Activated naive CD4-positive, alpha-beta T cell treated with anti-CD3 and anti-CD28 coated beads for 36 hours (primary cell): ENCODE measurements around the gene PYGB. TPM values are rescaled to one million over a fixed set of nuclear protein-coding genes. Genes with fewer than 3 reads are reported as not detected.
"Not testable (repeated sequence)": the region's sequence is repeated elsewhere in the genome, so short reads cannot be mapped to it uniquely, and the experiment has no call there.

Experiments used
- CTCF ChIA-PET: fragments of 350-600 bp; sonication (Branson Sonifier 250); formaldehyde crosslinking; loops from one replicate; lab custom pipeline; 2021; ENCODE audit warnings: antibody characterized with exemption; lab: Charles Lee
- DNase-seq: peaks from one replicate; pipeline ENCODE4 v3.0.0-alpha.2; 2020
- H3K27ac Mint-ChIP-seq: one replicate; pipeline ENCODE4 v1.8.0; 2021; ENCODE audit warnings: mild to moderate bottlenecking, mixed read lengths
- H3K27me3 Mint-ChIP-seq: one replicate; pipeline ENCODE4 v1.8.0; 2021; ENCODE audit warnings: low read depth, mixed read lengths
- H3K36me3 Mint-ChIP-seq: one replicate; pipeline ENCODE4 v1.8.0; 2021; ENCODE audit warnings: low read depth, mixed read lengths
- H3K4me1 Mint-ChIP-seq: one replicate; pipeline ENCODE4 v1.8.0; 2021; ENCODE audit warnings: low read depth, mixed read lengths
- H3K4me3 Mint-ChIP-seq: one replicate; pipeline ENCODE4 v1.8.0; 2021; ENCODE audit warnings: mild to moderate bottlenecking, moderate library complexity, mixed read lengths
- H3K9me3 Mint-ChIP-seq: one replicate; pipeline ENCODE4 v1.8.0; 2021; ENCODE audit warnings: mixed read lengths
- intact Hi-C: fragments of 100-400 bp; cut with micrococcal nuclease; formaldehyde crosslinking; loops from one replicate; pipeline ENCODE4 v1.15.1; 2023
- total RNA-seq, 2 experiments: library from RNA; stranded (reverse); gene quantifications; one replicate each; pipeline ENCODE4 v1.2.3, GENCODE V29; 2021

Gene PYGB
- total RNA-seq, 2 experiments from 2014 or later, result 19.6 to 20.0 TPM

GRCh38 chr20:25239387-25240370, 8.2 kb upstream of the PYGB start:
- Mint-ChIP-seq H3K27me3 (peaks cover 14% of the 10 kb centered on the region), H3K36me3 (no peaks in the 10 kb centered on the region), H3K4me1 (peaks cover 25% of the 10 kb centered on the region), H3K27ac (peak overlapping the region; percentile 11), H3K9me3 (peaks cover 6% of the 10 kb centered on the region), H3K4me3 (no peak overlapping the region)
- CTCF ChIA-PET, result no interaction called here
- no peak for DNase-seq
- intact Hi-C loops, result loop anchor here (2.0 to 10.0 kb wide), 4 partner anchors 149 to 1875 kb away; partner anchors contain the start of genes CST7 and GZF1

GRCh38 chr20:25240851-25241658, 6.8 kb upstream of the PYGB start:
- DNase-seq, intact Hi-C loops, H3K27ac Mint-ChIP-seq, H3K36me3 Mint-ChIP-seq, CTCF ChIA-PET, H3K4me3 Mint-ChIP-seq, H3K9me3 Mint-ChIP-seq: not testable (repeated sequence)
- H3K4me1 Mint-ChIP-seq, result peaks cover 30% of the 10 kb centered on the region
- peaks cover 12% of the 10 kb centered on the region for H3K27me3 Mint-ChIP-seq

GRCh38 chr20:25241659-25241955, 6.3 kb upstream of the PYGB start:
- DNase-seq, H3K9me3 Mint-ChIP-seq, intact Hi-C loops, H3K36me3 Mint-ChIP-seq, H3K27ac Mint-ChIP-seq, H3K4me3 Mint-ChIP-seq: not testable (repeated sequence)
- CTCF ChIA-PET, result interaction anchor here (0.6 kb wide), 1 partner anchor 19 kb away, joined by 3 read pairs; no protein-coding TSS in a partner anchor
- Mint-ChIP-seq H3K27me3 (peaks cover 12% of the 10 kb centered on the region), H3K4me1 (peaks cover 35% of the 10 kb centered on the region)

GRCh38 chr20:25242231-25242630, 5.7 kb upstream of the PYGB start:
- CTCF ChIA-PET, result interaction anchor here (0.6 to 0.7 kb wide), 2 partner anchors 19 to 40 kb away, joined by 3 read pairs; no protein-coding TSS in a partner anchor
- Mint-ChIP-seq H3K4me3 (no peak overlapping the region), H3K9me3 (peaks cover 6% of the 10 kb centered on the region), H3K27me3 (peaks cover 13% of the 10 kb centered on the region), H3K27ac (peak overlapping the region; percentile 30), H3K36me3 (no peaks in the 10 kb centered on the region), H3K4me1 (peaks cover 37% of the 10 kb centered on the region)
- intact Hi-C loops, result no loop called here
- no peak for DNase-seq

- DNase-seq, result no peak
- H3K36me3 Mint-ChIP-seq, result no peaks in the 10 kb centered on the region
- H3K9me3 Mint-ChIP-seq, result peaks cover 6% of the 10 kb centered on the region
- peaks cover 27% of the 10 kb centered on the region for H3K4me1 Mint-ChIP-seq
- no peak overlapping the region for H3K4me3 Mint-ChIP-seq
- intact Hi-C loops, result no loop called here
- peaks cover 13% of the 10 kb centered on the region for H3K27me3 Mint-ChIP-seq
- CTCF ChIA-PET, result no interaction called here
- no peak overlapping the region for H3K27ac Mint-ChIP-seq
These were observed 4.4 kb upstream of the PYGB start for GRCh38 chr20:25243416-25243979.

- no peak overlapping the region for H3K27ac Mint-ChIP-seq
- H3K4me1 Mint-ChIP-seq, result peaks cover 32% of the 10 kb centered on the region
- H3K27me3 Mint-ChIP-seq, result peaks cover 13% of the 10 kb centered on the region
- CTCF ChIA-PET, result interaction anchor here (0.6 to 1.4 kb wide), 2 partner anchors 13 to 251 kb away, joined by 3 read pairs; no protein-coding TSS in a partner anchor
- no peak for DNase-seq
- no peak overlapping the region for H3K4me3 Mint-ChIP-seq
- intact Hi-C loops, result loop anchor here (5.0 kb wide), 3 partner anchors 52 to 452 kb away; partner anchors contain the start of genes GINS1 and ZNF337
- H3K9me3 Mint-ChIP-seq, result peaks cover 6% of the 10 kb centered on the region
- peaks cover 1% of the 10 kb centered on the region for H3K36me3 Mint-ChIP-seq
These were observed 2.9 kb upstream of the PYGB start for GRCh38 chr20:25244976-25245375.

DNA sequence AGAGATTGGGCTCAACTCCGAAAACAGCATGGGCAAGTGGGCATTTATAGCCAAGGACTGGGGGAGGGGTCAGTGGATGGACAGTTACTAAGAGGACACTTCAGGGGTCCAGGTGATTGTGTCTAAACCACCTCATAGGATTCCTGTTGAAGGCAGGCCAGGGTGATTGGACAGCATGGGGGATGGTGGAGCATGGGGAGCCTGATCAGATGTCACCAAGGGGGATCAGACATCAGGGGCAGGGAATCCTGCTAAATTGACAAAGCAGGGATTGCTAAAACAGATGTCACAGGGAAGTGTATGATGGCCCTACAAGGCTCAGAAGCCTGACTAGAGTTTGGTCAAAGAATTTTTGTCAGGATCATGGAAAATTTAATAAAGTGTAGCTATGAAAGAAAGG, 2.4 kb upstream of the PYGB start:
- Mint-ChIP-seq H3K27me3 (peaks cover 13% of the 10 kb centered on the region), H3K36me3 (peaks cover 1% of the 10 kb centered on the region), H3K4me3 (no peak overlapping the region), H3K4me1 (peaks cover 37% of the 10 kb centered on the region), H3K27ac (no peak overlapping the region), H3K9me3 (peaks cover 6% of the 10 kb centered on the region)
- no peak for DNase-seq
- intact Hi-C loops, result loop anchor here (5.0 kb wide), 3 partner anchors 52 to 452 kb away; partner anchors contain the start of genes GINS1 and ZNF337
- CTCF ChIA-PET, result interaction anchor here (0.8 to 1.4 kb wide), 2 partner anchors 250 to 251 kb away, joined by 3 read pairs; no protein-coding TSS in a partner anchor

DNA sequence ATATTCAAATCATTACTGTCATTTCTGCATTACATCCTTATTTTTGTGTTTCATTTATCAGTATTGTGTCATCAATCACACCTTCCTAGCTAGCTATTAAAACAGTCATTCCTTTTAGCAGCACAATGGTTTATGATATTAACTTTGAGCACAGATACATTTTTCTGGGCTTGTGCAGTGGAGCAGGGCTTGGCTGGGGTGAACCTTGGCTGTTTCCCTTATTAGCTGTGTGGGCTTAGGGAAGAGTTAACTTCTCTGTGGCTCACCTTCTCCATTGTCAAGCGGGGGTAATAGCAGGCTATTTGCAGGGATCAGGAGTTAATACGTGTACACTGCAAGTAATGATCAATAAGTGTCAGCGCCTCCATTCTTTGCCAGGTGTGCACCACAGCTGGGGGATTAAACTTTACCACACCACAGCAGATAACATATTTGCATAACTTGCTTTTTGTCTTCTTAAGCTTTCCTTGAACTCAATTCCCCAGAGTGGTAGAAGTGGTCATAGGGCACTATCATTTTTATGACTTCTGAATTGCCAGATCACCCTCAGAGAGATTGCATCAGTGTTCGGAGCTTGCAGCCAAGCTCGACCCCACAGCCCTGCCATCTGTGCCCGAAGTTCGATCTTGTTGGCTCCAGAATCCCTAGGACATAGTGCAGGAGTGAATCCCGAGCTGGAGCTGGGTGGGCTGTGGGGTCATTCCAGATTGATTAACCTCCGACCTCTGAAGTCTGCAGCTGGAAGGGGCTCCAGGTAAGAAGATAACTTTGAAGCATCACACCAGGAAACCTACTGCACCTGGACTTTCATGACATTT, 1.5 kb upstream of the PYGB start:
- Mint-ChIP-seq H3K4me3 (peak overlapping the region; percentile 91), H3K9me3 (peaks cover 6% of the 10 kb centered on the region)
- CTCF ChIA-PET, result interaction anchor here (0.6 to 1.9 kb wide), 9 partner anchors 11 to 251 kb away, joined by 3 to 5 read pairs (median 3); no protein-coding TSS in a partner anchor

DNA sequence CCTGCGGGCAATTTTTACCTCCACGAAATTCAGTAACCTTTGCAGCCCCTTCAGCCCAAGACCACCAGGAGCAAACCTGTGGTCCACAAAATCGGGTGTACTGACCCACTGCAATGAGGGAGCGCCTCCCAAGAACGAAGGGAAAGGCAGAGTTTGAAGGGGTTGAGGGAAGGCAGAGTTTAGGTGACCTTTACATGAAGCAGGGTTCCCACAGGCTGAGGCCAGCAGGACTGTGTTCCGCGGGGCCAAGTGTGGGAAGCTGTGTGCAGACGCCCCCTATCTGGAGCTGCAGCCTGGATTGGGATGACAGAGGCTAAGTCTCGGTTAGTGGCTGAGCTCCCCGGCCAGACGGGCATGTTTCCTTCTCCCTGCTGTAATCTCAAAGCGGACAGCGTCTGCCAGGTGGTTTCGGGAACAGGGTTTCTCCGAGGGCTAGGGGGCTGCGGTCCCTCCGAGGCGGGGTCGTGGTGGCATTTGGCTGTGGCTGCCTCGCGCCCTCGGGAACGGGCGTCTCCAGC, 826 bp upstream of the PYGB start:
- Mint-ChIP-seq H3K27ac (no peak overlapping the region), H3K36me3 (peaks cover 1% of the 10 kb centered on the region), H3K4me3 (peak overlapping the region; percentile 91), H3K4me1 (peaks cover 46% of the 10 kb centered on the region), H3K9me3 (peaks cover 6% of the 10 kb centered on the region), H3K27me3 (peaks cover 12% of the 10 kb centered on the region)
- intact Hi-C loops, result loop anchor here (1.0 to 5.0 kb wide), 7 partner anchors 9 to 450 kb away; partner anchors contain the start of genes ABHD12, ENTPD6, GINS1 and ZNF337
- CTCF ChIA-PET, result interaction anchor here (0.6 to 1.9 kb wide), 12 partner anchors 10 to 253 kb away, joined by 3 to 6 read pairs (median 3); no protein-coding TSS in a partner anchor
- DNase-seq, result peak; percentile 41

More for the DNA sequence above, 1.5 kb upstream of the PYGB start:
- H3K27me3 Mint-ChIP-seq, result peaks cover 13% of the 10 kb centered on the region
- peaks cover 40% of the 10 kb centered on the region for H3K4me1 Mint-ChIP-seq
- no peak overlapping the region for H3K27ac Mint-ChIP-seq
- no peak for DNase-seq
- peaks cover 1% of the 10 kb centered on the region for H3K36me3 Mint-ChIP-seq
- intact Hi-C loops, result loop anchor here (1.0 to 5.0 kb wide), 6 partner anchors 8 to 451 kb away; partner anchors contain the start of genes ABHD12, GINS1 and ZNF337

- Mint-ChIP-seq H3K36me3 (peaks cover 1% of the 10 kb centered on the region), H3K4me3 (peak overlapping the region; percentile 91), H3K9me3 (peaks cover 6% of the 10 kb centered on the region), H3K27me3 (peaks cover 7% of the 10 kb centered on the region), H3K4me1 (peaks cover 51% of the 10 kb centered on the region), H3K27ac (no peak overlapping the region)
- CTCF ChIA-PET, result interaction anchor here (0.6 to 1.9 kb wide), 8 partner anchors 26 to 254 kb away, joined by 3 to 6 read pairs (median 4); no protein-coding TSS in a partner anchor
- intact Hi-C loops, result loop anchor here (1.0 to 5.0 kb wide), 6 partner anchors 50 to 450 kb away; partner anchors contain the start of genes ABHD12, ENTPD6, GINS1 and ZNF337
- peak; percentile 31 for DNase-seq
These were observed 348 bp upstream of the PYGB start for GRCh38 chr20:25247518-25247955.
